Endothelial cell of umbilical vein (primary cell): Measurements from ENCODE around the gene GP9.

ENCODE experiments used
- EZH2 ChIP-seq: IDR thresholded peaks from 2 replicates; pipeline ENCODE4 v1.6.1; 2012; ENCODE audit warnings: borderline replicate concordance, low read depth, mild to moderate bottlenecking, moderate library complexity, low read length, inconsistent platforms; ENCODE audit not compliant: severe bottlenecking
- FOS ChIP-seq: IDR thresholded peaks from 2 replicates; pipeline ENCODE4 v1.6.1; 2011; ENCODE audit warnings: mild to moderate bottlenecking, low read length, moderate library complexity, borderline replicate concordance; ENCODE audit not compliant: insufficient read depth
- GATA2 ChIP-seq: IDR thresholded peaks from 2 replicates; pipeline ENCODE4 v1.7.0; 2011; ENCODE audit warnings: low read depth, mild to moderate bottlenecking, moderate library complexity, mixed read lengths, low read length; ENCODE audit not compliant: insufficient read length, insufficient read depth
- JUN ChIP-seq: IDR thresholded peaks from 2 replicates; pipeline ENCODE4 v1.6.1; 2011; ENCODE audit warnings: borderline replicate concordance, low read depth; ENCODE audit not compliant: insufficient read length, insufficient read depth
- MAX ChIP-seq: IDR thresholded peaks from 2 replicates; pipeline ENCODE4 v1.6.1; 2011; ENCODE audit not compliant: insufficient read depth, insufficient read length
- MYC ChIP-seq: IDR thresholded peaks from one replicate; pipeline ENCODE4 v1.6.1; 2011; ENCODE audit warnings: mild to moderate bottlenecking, low read depth, low read length
- POLR2A ChIP-seq: IDR thresholded peaks from 2 replicates; pipeline ENCODE4 v1.6.1; 2012; ENCODE audit warnings: low read depth, mild to moderate bottlenecking, control low read depth, low read length
- POLR2AphosphoS5 ChIP-seq: IDR thresholded peaks from 2 replicates; pipeline ENCODE4 v1.6.1; 2012; ENCODE audit warnings: low read depth, mild to moderate bottlenecking, control low read depth, low read length, moderate library complexity; ENCODE audit not compliant: insufficient read depth
- TF ChIP-seq, protein P1 (sequence below), 2 donors: IDR thresholded peaks; 1 replicate in 1 of 2; 2 replicates in 1 of 2; pipeline ENCODE4 v1.5.1; 2011; ENCODE audit warnings: low read length in 2 of 2, mild to moderate bottlenecking in 2 of 2, moderate library complexity in 2 of 2, control low read depth in 1 of 2, inconsistent platforms in 1 of 2, low read depth in 1 of 2; ENCODE audit not compliant: insufficient read depth in 1 of 2; ENCODE audit errors: extremely low read depth in 1 of 2

GRCh38 chr3:129020691-129021090 lies 39.9 kb upstream of the GP9 start:
- TF ChIP-seq, protein P1, sequence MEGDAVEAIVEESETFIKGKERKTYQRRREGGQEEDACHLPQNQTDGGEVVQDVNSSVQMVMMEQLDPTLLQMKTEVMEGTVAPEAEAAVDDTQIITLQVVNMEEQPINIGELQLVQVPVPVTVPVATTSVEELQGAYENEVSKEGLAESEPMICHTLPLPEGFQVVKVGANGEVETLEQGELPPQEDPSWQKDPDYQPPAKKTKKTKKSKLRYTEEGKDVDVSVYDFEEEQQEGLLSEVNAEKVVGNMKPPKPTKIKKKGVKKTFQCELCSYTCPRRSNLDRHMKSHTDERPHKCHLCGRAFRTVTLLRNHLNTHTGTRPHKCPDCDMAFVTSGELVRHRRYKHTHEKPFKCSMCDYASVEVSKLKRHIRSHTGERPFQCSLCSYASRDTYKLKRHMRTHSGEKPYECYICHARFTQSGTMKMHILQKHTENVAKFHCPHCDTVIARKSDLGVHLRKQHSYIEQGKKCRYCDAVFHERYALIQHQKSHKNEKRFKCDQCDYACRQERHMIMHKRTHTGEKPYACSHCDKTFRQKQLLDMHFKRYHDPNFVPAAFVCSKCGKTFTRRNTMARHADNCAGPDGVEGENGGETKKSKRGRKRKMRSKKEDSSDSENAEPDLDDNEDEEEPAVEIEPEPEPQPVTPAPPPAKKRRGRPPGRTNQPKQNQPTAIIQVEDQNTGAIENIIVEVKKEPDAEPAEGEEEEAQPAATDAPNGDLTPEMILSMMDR (IDR thresholded peaks at IDR 0.05; ENCODE audit: extremely low read depth in 1 of 2, insufficient read depth in 1 of 2, low read depth in 1 of 2, low read length in 2 of 2), result no peak
- TF ChIP-seq JUN (no peak), MYC (no peak), POLR2A (no peak), GATA2 (no peak), EZH2 (no peak), POLR2AphosphoS5 (no peak), MAX (no peak), FOS (no peak)
